Mesendoderm (in vitro differentiated cells): ENCODE measurements around the gene TTR.

Source experiments
- DNase-seq: peaks from one replicate; pipeline ENCODE4 v3.0.0; 2013
- H2AK5ac ChIP-seq: 2 replicates; pipeline ENCODE4 v1.6.1; 2013; ENCODE audit warnings: low read length, inconsistent platforms
- H2BK120ac ChIP-seq: 2 replicates; pipeline ENCODE4 v1.6.1; 2013; ENCODE audit warnings: low read depth, mild to moderate bottlenecking, low read length, moderate library complexity, mixed read lengths
- H2BK15ac ChIP-seq: replicated peaks from 2 replicates; pipeline ENCODE4 v1.6.1; 2013; ENCODE audit warnings: low read depth, mild to moderate bottlenecking, moderate library complexity
- H2BK5ac ChIP-seq: 2 replicates; pipeline ENCODE4 v1.6.1; 2013; ENCODE audit warnings: low read length, inconsistent platforms
- H3K18ac ChIP-seq: 2 replicates; pipeline ENCODE4 v1.6.1; 2013; ENCODE audit warnings: mild to moderate bottlenecking, low read length, mixed read lengths
- H3K23ac ChIP-seq: one replicate; pipeline ENCODE4 v1.6.1; 2013; ENCODE audit warnings: low read length
- H3K27ac ChIP-seq: 2 replicates; pipeline ENCODE4 v1.5.1; 2013; ENCODE audit warnings: low read depth, mild to moderate bottlenecking, inconsistent platforms, low read length, moderate library complexity
- H3K27me3 ChIP-seq: 2 replicates; pipeline ENCODE4 v1.6.1; 2013; ENCODE audit warnings: low read length, control low read depth, mild to moderate bottlenecking, inconsistent platforms; ENCODE audit not compliant: insufficient read depth, poor library complexity
- H3K36me3 ChIP-seq: 2 replicates; pipeline ENCODE4 v1.6.1; 2013; ENCODE audit warnings: low read length, inconsistent platforms; ENCODE audit not compliant: control insufficient read depth, insufficient read depth
- H3K4ac ChIP-seq: one replicate; pipeline ENCODE4 v1.6.1; 2013; ENCODE audit warnings: low read depth, mild to moderate bottlenecking, low read length, moderate library complexity
- H3K4me1 ChIP-seq: 2 replicates; pipeline ENCODE4 v1.6.1; 2013; ENCODE audit warnings: low read depth, low read length, inconsistent platforms; ENCODE audit not compliant: control insufficient read depth
- H3K4me2 ChIP-seq: 2 replicates; pipeline ENCODE4 v1.6.1; 2013; ENCODE audit warnings: low read length
- H3K4me3 ChIP-seq: 2 replicates; pipeline ENCODE4 v1.5.1; 2013; ENCODE audit warnings: mild to moderate bottlenecking, low read length
- H3K56ac ChIP-seq: one replicate; pipeline ENCODE4 v1.6.1; 2013; ENCODE audit warnings: low read length
- H3K79me1 ChIP-seq: 2 replicates; pipeline ENCODE4 v1.6.1; 2013; ENCODE audit warnings: low read length, inconsistent platforms
- H3K79me2 ChIP-seq: 2 replicates; pipeline ENCODE4 v1.6.1; 2013; ENCODE audit warnings: mild to moderate bottlenecking, low read length; ENCODE audit not compliant: control insufficient read depth, insufficient read depth
- H3K9ac ChIP-seq: 2 replicates; pipeline ENCODE4 v1.6.1; 2013; ENCODE audit warnings: low read length, inconsistent platforms
- H4K5ac ChIP-seq: one replicate; pipeline ENCODE4 v1.6.1; 2013; ENCODE audit warnings: low read length
- H4K8ac ChIP-seq: one replicate; pipeline ENCODE4 v1.6.1; 2013; ENCODE audit warnings: low read depth, mild to moderate bottlenecking, control low read depth, low read length, moderate library complexity
- WGBS: extraction: QIAGEN DNeasy Blood & Tissue Kit; methylation state at CpG from one replicate; pipeline ENCODE4 v1.1.7; 2013; ENCODE audit warnings: low lambda C conversion rate, missing lambda C conversion rate; ENCODE audit not compliant: insufficient coverage; ENCODE audit errors: extremely low coverage; 5-methylcytosine and 5-hydroxymethylcytosine counted together

TTR gene

DNA sequence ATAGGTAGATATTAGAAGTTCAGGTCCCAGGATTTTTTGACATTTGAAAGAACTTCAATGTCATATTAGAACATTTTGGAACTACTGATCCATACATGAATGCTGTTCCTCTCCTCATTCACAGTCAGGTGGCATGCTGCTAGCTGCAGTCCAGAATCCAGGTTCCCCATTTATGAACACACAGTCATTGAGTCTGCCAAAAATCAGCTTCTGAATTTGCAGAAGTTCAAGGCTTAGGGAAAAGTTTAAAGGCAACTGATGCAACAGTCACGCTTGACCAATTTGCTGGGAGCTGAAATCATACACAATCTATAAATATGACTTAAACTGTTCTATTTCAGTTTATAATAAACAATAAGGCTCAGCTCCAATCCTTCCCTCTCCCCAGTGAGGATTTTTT lies 17.3 kb upstream of the TTR start:
- H2AK5ac ChIP-seq: no peak overlapping the region
- H3K4me2 ChIP-seq: no peak overlapping the region
- no peak overlapping the region for H3K4me3 ChIP-seq
- DNase-seq: no peak
- H3K27ac ChIP-seq: no peak overlapping the region
- H3K79me2 ChIP-seq: no peaks in the 10 kb centered on the region
- no peak overlapping the region for H4K8ac ChIP-seq
- H3K18ac ChIP-seq: no peak overlapping the region
- H3K79me1 ChIP-seq: no peaks in the 10 kb centered on the region
- H2BK15ac ChIP-seq: no peak overlapping the region
- H4K5ac ChIP-seq: no peak overlapping the region
- H3K27me3 ChIP-seq: no peaks in the 10 kb centered on the region
- H2BK120ac ChIP-seq: no peak overlapping the region
- WGBS: no CpG with 5 or more reads among the region's 1 CpG
- no peak overlapping the region for H2BK5ac ChIP-seq
- no peak overlapping the region for H3K9ac ChIP-seq
- no peak overlapping the region for H3K23ac ChIP-seq
- no peaks in the 10 kb centered on the region for H3K4me1 ChIP-seq
- no peak overlapping the region for H3K4ac ChIP-seq
- no peaks in the 10 kb centered on the region for H3K36me3 ChIP-seq
- peak overlapping the region; percentile 25 for H3K56ac ChIP-seq

DNA sequence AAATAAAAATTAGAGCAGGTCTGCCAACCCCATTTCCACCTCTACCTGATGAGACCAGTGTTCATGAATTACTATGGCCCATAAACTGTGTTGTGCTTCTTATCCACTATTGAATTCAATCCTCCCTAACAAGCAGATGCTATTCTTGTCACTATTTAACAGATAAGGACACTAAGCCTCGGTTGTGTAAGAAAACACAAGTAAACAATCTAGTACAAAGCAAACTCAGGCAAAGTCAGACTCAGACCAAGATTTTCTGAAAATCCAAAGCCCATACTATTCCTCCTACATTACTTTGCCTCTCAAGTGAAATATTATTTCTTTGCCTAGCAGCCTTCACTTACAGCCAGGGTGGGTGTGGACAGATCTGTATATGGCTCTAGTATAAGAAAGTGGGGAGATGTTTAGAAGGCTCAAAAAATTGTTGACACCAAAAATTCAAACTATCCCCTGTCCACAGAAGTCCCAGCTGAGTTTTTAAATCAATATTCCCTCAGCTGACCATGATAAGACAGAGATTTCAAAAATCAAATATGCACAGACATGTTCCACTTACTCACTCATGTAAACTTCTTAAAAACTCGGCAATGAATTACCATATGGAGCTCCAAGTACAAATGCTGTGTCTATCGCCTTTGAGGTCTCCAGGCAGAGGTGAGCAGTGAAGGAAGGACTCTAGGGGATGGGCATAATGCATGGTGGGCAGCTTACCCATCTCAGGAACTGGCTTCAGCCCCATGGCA lies 16.0 kb upstream of the TTR start:
- Histone ChIP-seq H3K79me1 (no peaks in the 10 kb centered on the region), H2BK15ac (no peak overlapping the region), H3K56ac (no peak overlapping the region), H3K18ac (no peak overlapping the region), H3K36me3 (no peaks in the 10 kb centered on the region), H2BK120ac (no peak overlapping the region), H3K4me2 (no peak overlapping the region), H4K5ac (no peak overlapping the region), H3K27me3 (no peaks in the 10 kb centered on the region), H3K4ac (no peak overlapping the region), H3K4me3 (no peak overlapping the region), H2AK5ac (no peak overlapping the region), H2BK5ac (no peak overlapping the region), H3K9ac (no peak overlapping the region), H4K8ac (no peak overlapping the region), H3K27ac (no peak overlapping the region), H3K23ac (no peak overlapping the region), H3K79me2 (no peaks in the 10 kb centered on the region), H3K4me1 (no peaks in the 10 kb centered on the region)
- DNase-seq: no peak
- no CpG with 5 or more reads among the region's 3 CpGs for WGBS

DNA sequence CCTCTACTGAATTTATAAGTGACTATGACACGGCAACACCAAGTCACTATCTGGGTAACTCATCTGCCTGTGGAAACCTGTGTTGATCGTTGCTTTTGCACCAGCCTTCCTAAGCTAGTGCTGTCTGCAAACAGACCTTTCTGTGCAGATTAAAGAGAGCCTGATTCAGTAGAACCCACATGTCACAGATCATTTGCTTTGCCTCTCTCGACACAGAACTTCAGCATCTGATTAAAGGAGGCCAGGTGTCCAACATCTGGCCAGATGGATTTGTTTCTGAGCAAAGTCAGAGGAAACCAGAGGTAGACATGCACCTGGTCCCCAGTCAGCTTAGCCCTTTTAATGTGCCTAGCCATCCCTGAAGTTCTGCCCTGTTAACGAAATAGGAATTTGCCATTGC lies 15.0 kb upstream of the TTR start:
- no peak overlapping the region for H3K9ac ChIP-seq
- WGBS: no CpG with 5 or more reads among the region's 4 CpGs
- H3K18ac ChIP-seq: no peak overlapping the region
- no peak overlapping the region for H3K4me2 ChIP-seq
- H3K79me2 ChIP-seq: no peaks in the 10 kb centered on the region
- no peak overlapping the region for H2BK15ac ChIP-seq
- H3K27me3 ChIP-seq: no peaks in the 10 kb centered on the region
- no peak overlapping the region for H2AK5ac ChIP-seq
- no peak overlapping the region for H3K56ac ChIP-seq
- H4K8ac ChIP-seq: no peak overlapping the region
- H3K79me1 ChIP-seq: no peaks in the 10 kb centered on the region
- no peak for DNase-seq
- H2BK5ac ChIP-seq: no peak overlapping the region
- no peak overlapping the region for H4K5ac ChIP-seq
- no peak overlapping the region for H3K4me3 ChIP-seq
- no peaks in the 10 kb centered on the region for H3K36me3 ChIP-seq
- H3K27ac ChIP-seq: no peak overlapping the region
- no peaks in the 10 kb centered on the region for H3K4me1 ChIP-seq
- no peak overlapping the region for H3K23ac ChIP-seq
- no peak overlapping the region for H3K4ac ChIP-seq
- no peak overlapping the region for H2BK120ac ChIP-seq

DNA sequence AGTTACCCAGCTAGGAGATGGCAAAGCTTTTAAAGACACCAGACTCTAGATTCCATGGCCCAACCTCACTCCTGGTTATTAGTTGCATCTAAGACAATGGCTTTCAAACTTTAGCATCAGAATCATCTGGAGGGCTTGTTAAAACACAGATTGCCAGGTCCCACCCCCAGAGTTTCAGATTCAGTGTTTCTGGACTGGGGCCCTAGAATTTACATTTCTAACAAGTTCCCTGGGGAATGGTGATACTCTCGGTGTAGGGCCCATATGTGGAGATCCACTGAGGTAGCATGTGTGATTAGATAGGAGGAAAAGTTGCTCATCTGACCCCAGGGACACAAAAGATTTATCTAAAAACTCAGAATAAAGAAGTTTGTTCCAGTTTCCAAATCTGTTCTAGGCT lies 14.5 kb upstream of the TTR start:
- Histone ChIP-seq H3K18ac (no peak overlapping the region), H2BK5ac (no peak overlapping the region), H3K4me2 (no peak overlapping the region), H3K79me2 (no peaks in the 10 kb centered on the region), H3K4me3 (no peak overlapping the region), H2BK120ac (no peak overlapping the region), H2AK5ac (no peak overlapping the region), H3K4ac (no peak overlapping the region), H2BK15ac (no peak overlapping the region), H3K27me3 (no peaks in the 10 kb centered on the region), H3K79me1 (no peaks in the 10 kb centered on the region), H3K27ac (no peak overlapping the region), H4K5ac (no peak overlapping the region), H3K56ac (no peak overlapping the region), H3K23ac (no peak overlapping the region), H3K4me1 (no peaks in the 10 kb centered on the region), H4K8ac (no peak overlapping the region), H3K9ac (no peak overlapping the region), H3K36me3 (no peaks in the 10 kb centered on the region)
- DNase-seq: no peak
- WGBS: no CpG with 5 or more reads among the region's 1 CpG

DNA sequence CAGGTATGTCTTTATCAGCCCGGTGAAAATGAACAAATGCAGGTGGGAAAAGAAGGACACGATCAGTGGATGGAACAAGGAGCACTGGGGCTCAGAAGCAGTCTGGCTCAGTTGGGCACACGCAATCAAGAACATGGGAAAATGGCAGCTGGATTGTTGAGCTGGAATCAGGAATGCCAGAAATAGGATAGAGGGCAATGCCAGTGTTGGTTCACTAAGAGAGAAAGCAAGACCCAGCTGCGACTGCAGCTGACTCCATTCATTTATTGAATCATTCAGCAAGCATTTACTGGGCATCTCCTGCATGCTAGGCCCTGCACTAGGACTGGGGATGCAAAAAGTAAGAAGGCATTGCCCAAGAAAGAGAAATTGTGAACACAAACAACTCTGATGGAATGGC lies 13.6 kb upstream of the TTR start:
- no peak overlapping the region for H3K9ac ChIP-seq
- WGBS: no CpG with 5 or more reads among the region's 4 CpGs
- H2BK15ac ChIP-seq: no peak overlapping the region
- no peak for DNase-seq
- no peak overlapping the region for H4K8ac ChIP-seq
- no peak overlapping the region for H3K23ac ChIP-seq
- H2BK5ac ChIP-seq: no peak overlapping the region
- H3K27me3 ChIP-seq: no peaks in the 10 kb centered on the region
- H3K79me2 ChIP-seq: no peaks in the 10 kb centered on the region
- no peak overlapping the region for H3K4ac ChIP-seq
- H2BK120ac ChIP-seq: no peak overlapping the region
- H2AK5ac ChIP-seq: no peak overlapping the region
- H3K18ac ChIP-seq: no peak overlapping the region
- H3K4me2 ChIP-seq: no peak overlapping the region
- H3K4me1 ChIP-seq: no peaks in the 10 kb centered on the region
- no peak overlapping the region for H3K4me3 ChIP-seq
- no peak overlapping the region for H3K27ac ChIP-seq
- no peak overlapping the region for H3K56ac ChIP-seq
- H3K36me3 ChIP-seq: no peaks in the 10 kb centered on the region
- no peak overlapping the region for H4K5ac ChIP-seq
- no peaks in the 10 kb centered on the region for H3K79me1 ChIP-seq

DNA sequence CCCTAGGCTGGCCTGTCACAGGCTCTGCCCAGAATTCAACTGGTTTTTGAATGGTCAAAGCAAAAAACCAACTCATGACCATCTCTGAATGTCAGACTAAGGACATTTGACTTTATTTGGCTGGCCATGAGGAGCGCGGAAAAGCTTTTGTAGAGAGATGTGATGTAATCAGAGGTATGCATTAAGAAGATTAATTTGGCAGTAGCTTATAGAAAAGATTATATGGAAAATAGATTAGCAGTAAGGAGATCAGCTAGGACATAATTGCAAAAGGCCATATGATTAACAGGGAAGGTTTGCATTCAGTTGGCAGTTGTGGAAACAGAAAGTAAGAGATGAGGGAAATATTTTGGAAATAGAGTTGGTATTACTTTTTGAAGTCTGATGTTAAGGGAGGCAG lies 12.3 kb upstream of the TTR start:
- Histone ChIP-seq H2BK5ac (no peak overlapping the region), H2BK120ac (no peak overlapping the region), H3K4ac (no peak overlapping the region), H3K4me1 (no peaks in the 10 kb centered on the region), H3K23ac (no peak overlapping the region), H3K79me2 (no peaks in the 10 kb centered on the region), H3K9ac (no peak overlapping the region), H3K27me3 (no peaks in the 10 kb centered on the region), H3K79me1 (no peaks in the 10 kb centered on the region), H4K5ac (no peak overlapping the region), H3K4me3 (no peak overlapping the region), H3K36me3 (no peaks in the 10 kb centered on the region), H3K56ac (no peak overlapping the region), H3K18ac (no peak overlapping the region), H3K4me2 (no peak overlapping the region), H2BK15ac (no peak overlapping the region), H3K27ac (no peak overlapping the region), H2AK5ac (no peak overlapping the region), H4K8ac (no peak overlapping the region)
- WGBS: no CpG with 5 or more reads among the region's 2 CpGs
- no peak for DNase-seq
